WTC11 (cell line): Measurements from ENCODE around the gene GPRIN3.

ENCODE experiments used
- FOXK1 ChIP-seq: sonication (generic); formaldehyde crosslinking; IDR thresholded peaks from 2 replicates; pipeline ENCODE4 v1.8.0; 2022; ENCODE audit warnings: mild to moderate bottlenecking, moderate library complexity, missing genetic modification reagents
- NR3C1 ChIP-seq: sonication (generic); formaldehyde crosslinking; conservative IDR thresholded peaks from 2 replicates; pipeline ENCODE4 v1.8.1; 2023; ENCODE audit warnings: low read depth, mild to moderate bottlenecking, missing genetic modification reagents
- TF ChIP-seq, protein P1 (sequence below): fragments of 200-600 bp; IDR thresholded peaks from 2 replicates; pipeline ENCODE4 v1.8.0; 2022; ENCODE audit warnings: antibody characterized with exemption
- TF ChIP-seq, protein P2 (sequence below): sonication (generic); formaldehyde crosslinking; IDR thresholded peaks from 2 replicates; pipeline ENCODE4 v1.8.0; 2022; ENCODE audit warnings: mild to moderate bottlenecking, missing genetic modification reagents

GRCh38 chr4:89230271-89230670 lies 77.3 kb downstream of the GPRIN3 start:
- TF ChIP-seq, protein P1, sequence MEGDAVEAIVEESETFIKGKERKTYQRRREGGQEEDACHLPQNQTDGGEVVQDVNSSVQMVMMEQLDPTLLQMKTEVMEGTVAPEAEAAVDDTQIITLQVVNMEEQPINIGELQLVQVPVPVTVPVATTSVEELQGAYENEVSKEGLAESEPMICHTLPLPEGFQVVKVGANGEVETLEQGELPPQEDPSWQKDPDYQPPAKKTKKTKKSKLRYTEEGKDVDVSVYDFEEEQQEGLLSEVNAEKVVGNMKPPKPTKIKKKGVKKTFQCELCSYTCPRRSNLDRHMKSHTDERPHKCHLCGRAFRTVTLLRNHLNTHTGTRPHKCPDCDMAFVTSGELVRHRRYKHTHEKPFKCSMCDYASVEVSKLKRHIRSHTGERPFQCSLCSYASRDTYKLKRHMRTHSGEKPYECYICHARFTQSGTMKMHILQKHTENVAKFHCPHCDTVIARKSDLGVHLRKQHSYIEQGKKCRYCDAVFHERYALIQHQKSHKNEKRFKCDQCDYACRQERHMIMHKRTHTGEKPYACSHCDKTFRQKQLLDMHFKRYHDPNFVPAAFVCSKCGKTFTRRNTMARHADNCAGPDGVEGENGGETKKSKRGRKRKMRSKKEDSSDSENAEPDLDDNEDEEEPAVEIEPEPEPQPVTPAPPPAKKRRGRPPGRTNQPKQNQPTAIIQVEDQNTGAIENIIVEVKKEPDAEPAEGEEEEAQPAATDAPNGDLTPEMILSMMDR = no peak
- TF ChIP-seq FOXK1 (CRISPR knock-in tag) = no peak
- TF ChIP-seq NR3C1 (CRISPR knock-in tag) = no peak
- TF ChIP-seq, protein P2, sequence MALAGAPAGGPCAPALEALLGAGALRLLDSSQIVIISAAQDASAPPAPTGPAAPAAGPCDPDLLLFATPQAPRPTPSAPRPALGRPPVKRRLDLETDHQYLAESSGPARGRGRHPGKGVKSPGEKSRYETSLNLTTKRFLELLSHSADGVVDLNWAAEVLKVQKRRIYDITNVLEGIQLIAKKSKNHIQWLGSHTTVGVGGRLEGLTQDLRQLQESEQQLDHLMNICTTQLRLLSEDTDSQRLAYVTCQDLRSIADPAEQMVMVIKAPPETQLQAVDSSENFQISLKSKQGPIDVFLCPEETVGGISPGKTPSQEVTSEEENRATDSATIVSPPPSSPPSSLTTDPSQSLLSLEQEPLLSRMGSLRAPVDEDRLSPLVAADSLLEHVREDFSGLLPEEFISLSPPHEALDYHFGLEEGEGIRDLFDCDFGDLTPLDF (CRISPR knock-in tag) = no peak
